SK-N-SH treated with all-trans-retinoic acid at 6 μM for 48 hours (cell line): ENCODE data around the gene HPCAL1.

Experiments
- ATAC-seq: fragments of 200-7000 bp; cut with Tn5 transposase; 3 replicates; pipeline ENCODE4 v1.9.1; 2020; ENCODE audit warnings: mild to moderate bottlenecking, moderate library complexity
- CSDC2 ChIP-seq: fragments of 250-450 bp; sonication (Bioruptor Pico); IDR thresholded peaks from 2 replicates; pipeline ENCODE4 v1.5.0; 2020; ENCODE audit warnings: mild to moderate bottlenecking, moderate library complexity
- CSRNP3 ChIP-seq: fragments of 250-450 bp; sonication (Bioruptor Pico); IDR thresholded peaks from 2 replicates; pipeline ENCODE4 v1.5.1; 2021; ENCODE audit warnings: mild to moderate bottlenecking, moderate library complexity
- ESRRG ChIP-seq: fragments of 250-450 bp; sonication (Bioruptor Pico); IDR thresholded peaks from 2 replicates; pipeline ENCODE4 v1.6.1; 2021; ENCODE audit warnings: mild to moderate bottlenecking
- GLIS3 ChIP-seq: fragments of 250-450 bp; sonication (Bioruptor Pico); IDR thresholded peaks from 2 replicates; pipeline ENCODE4 v1.5.0; 2020; ENCODE audit warnings: mild to moderate bottlenecking, moderate library complexity
- OSR1 ChIP-seq: fragments of 250-450 bp; sonication (Bioruptor Pico); IDR thresholded peaks from 2 replicates; pipeline ENCODE4 v1.8.0; 2022; ENCODE audit warnings: moderate library complexity, mild to moderate bottlenecking, inconsistent platforms
- POU6F1 ChIP-seq: fragments of 250-450 bp; sonication (Bioruptor Pico); IDR thresholded peaks from 2 replicates; pipeline ENCODE4 v1.8.0; 2021; ENCODE audit warnings: low read depth, mild to moderate bottlenecking, moderate library complexity, borderline replicate concordance
- PPARA ChIP-seq: fragments of 250-450 bp; sonication (Bioruptor Pico); IDR thresholded peaks from 2 replicates; pipeline ENCODE4 v1.5.0; 2020; ENCODE audit warnings: mild to moderate bottlenecking, borderline replicate concordance
- RARB ChIP-seq: fragments of 250-450 bp; sonication (Bioruptor Pico); IDR thresholded peaks from 2 replicates; pipeline ENCODE4 v1.8.0; 2021; ENCODE audit warnings: mild to moderate bottlenecking, moderate library complexity
- SNAI2 ChIP-seq: fragments of 250-450 bp; sonication (Bioruptor Pico); IDR thresholded peaks from 2 replicates; pipeline ENCODE4 v1.5.0; 2020; ENCODE audit warnings: mild to moderate bottlenecking, moderate library complexity
- TCF4 ChIP-seq: fragments of 250-450 bp; sonication (Bioruptor Pico); IDR thresholded peaks from 2 replicates; pipeline ENCODE4 v1.8.0; 2021; ENCODE audit warnings: mild to moderate bottlenecking, moderate library complexity, borderline replicate concordance
- TOX ChIP-seq: fragments of 250-450 bp; sonication (Bioruptor Pico); IDR thresholded peaks from 2 replicates; pipeline ENCODE4 v1.8.0; 2021; ENCODE audit warnings: mild to moderate bottlenecking, moderate library complexity, borderline replicate concordance
- ZFP3 ChIP-seq: fragments of 250-450 bp; sonication (Bioruptor Pico); IDR thresholded peaks from 2 replicates; pipeline ENCODE4 v1.5.0; 2020; ENCODE audit warnings: mild to moderate bottlenecking, moderate library complexity
- ZFP30 ChIP-seq: fragments of 450-650 bp; formaldehyde crosslinking; IDR thresholded peaks from 2 replicates; pipeline ENCODE4 v1.5.0; 2022; ENCODE audit warnings: mild to moderate bottlenecking, moderate library complexity
- ZNF565 ChIP-seq: fragments of 450-650 bp; formaldehyde crosslinking; conservative IDR thresholded peaks from 2 replicates; pipeline ENCODE4 v1.5.0; 2020; ENCODE audit warnings: low read depth, mild to moderate bottlenecking, moderate library complexity
- ZNF70 ChIP-seq: fragments of 450-650 bp; formaldehyde crosslinking; IDR thresholded peaks from 2 replicates; pipeline ENCODE4 v1.5.0; 2020; ENCODE audit warnings: mild to moderate bottlenecking, moderate library complexity
- ZNF8 ChIP-seq: fragments of 450-650 bp; formaldehyde crosslinking; IDR thresholded peaks from 2 replicates; pipeline ENCODE4 v1.5.0; 2020; ENCODE audit warnings: mild to moderate bottlenecking, moderate library complexity
- TF ChIP-seq, protein P1 (sequence below): fragments of 250-450 bp; sonication (Bioruptor Pico); IDR thresholded peaks from 2 replicates; pipeline ENCODE4 v1.5.1; 2020; ENCODE audit warnings: low read depth, mild to moderate bottlenecking, moderate library complexity
- TF ChIP-seq, protein P2 (sequence below): fragments of 250-450 bp; sonication (Bioruptor Pico); IDR thresholded peaks from 2 replicates; pipeline ENCODE4 v1.5.0; 2020; ENCODE audit warnings: mild to moderate bottlenecking, moderate library complexity

Gene HPCAL1

DNA sequence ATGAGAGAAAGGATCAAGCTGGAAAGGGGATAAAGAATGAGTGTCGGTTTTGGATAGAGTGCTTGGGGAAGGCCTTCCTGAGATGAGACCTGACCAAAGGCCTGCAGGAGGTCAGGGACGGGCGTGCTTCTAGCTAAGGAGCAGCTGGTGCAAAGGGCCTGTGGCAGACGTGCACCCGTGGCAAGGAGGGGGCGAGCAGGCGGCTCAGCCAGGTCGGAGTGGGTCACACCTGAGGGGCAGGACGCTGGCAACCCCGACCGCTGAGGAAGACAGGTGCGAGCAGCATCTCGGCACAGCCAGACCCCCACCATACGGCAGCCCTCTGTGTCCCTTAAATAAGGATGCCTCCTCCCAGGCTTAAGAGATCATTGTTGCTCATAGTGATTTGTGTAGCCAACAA lies 97.3 kb downstream of the HPCAL1 start:
- no peak for TF ChIP-seq ESRRG
- TF ChIP-seq ZFP3 (CRISPR knock-in tag), result no peak
- TF ChIP-seq CSRNP3, result no peak
- TF ChIP-seq, protein P1, sequence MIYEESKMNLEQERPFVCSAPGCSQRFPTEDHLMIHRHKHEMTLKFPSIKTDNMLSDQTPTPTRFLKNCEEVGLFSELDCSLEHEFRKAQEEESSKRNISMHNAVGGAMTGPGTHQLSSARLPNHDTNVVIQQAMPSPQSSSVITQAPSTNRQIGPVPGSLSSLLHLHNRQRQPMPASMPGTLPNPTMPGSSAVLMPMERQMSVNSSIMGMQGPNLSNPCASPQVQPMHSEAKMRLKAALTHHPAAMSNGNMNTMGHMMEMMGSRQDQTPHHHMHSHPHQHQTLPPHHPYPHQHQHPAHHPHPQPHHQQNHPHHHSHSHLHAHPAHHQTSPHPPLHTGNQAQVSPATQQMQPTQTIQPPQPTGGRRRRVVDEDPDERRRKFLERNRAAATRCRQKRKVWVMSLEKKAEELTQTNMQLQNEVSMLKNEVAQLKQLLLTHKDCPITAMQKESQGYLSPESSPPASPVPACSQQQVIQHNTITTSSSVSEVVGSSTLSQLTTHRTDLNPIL (CRISPR knock-in tag), result no peak
- no peak for TF ChIP-seq SNAI2 (CRISPR knock-in tag)
- no peak for TF ChIP-seq RARB (CRISPR knock-in tag)
- TF ChIP-seq OSR1 (CRISPR knock-in tag), result no peak
- TF ChIP-seq GLIS3 (CRISPR knock-in tag), result no peak
- no peak for TF ChIP-seq TOX (CRISPR knock-in tag)
- TF ChIP-seq PPARA (CRISPR knock-in tag), result no peak
- TF ChIP-seq ZFP30, result no peak
- TF ChIP-seq TCF4 (CRISPR knock-in tag), result no peak
- TF ChIP-seq CSDC2, result no peak
- no peak for TF ChIP-seq POU6F1 (CRISPR knock-in tag)
- no peak for TF ChIP-seq ZNF70 (CRISPR knock-in tag)
- TF ChIP-seq, protein P2, sequence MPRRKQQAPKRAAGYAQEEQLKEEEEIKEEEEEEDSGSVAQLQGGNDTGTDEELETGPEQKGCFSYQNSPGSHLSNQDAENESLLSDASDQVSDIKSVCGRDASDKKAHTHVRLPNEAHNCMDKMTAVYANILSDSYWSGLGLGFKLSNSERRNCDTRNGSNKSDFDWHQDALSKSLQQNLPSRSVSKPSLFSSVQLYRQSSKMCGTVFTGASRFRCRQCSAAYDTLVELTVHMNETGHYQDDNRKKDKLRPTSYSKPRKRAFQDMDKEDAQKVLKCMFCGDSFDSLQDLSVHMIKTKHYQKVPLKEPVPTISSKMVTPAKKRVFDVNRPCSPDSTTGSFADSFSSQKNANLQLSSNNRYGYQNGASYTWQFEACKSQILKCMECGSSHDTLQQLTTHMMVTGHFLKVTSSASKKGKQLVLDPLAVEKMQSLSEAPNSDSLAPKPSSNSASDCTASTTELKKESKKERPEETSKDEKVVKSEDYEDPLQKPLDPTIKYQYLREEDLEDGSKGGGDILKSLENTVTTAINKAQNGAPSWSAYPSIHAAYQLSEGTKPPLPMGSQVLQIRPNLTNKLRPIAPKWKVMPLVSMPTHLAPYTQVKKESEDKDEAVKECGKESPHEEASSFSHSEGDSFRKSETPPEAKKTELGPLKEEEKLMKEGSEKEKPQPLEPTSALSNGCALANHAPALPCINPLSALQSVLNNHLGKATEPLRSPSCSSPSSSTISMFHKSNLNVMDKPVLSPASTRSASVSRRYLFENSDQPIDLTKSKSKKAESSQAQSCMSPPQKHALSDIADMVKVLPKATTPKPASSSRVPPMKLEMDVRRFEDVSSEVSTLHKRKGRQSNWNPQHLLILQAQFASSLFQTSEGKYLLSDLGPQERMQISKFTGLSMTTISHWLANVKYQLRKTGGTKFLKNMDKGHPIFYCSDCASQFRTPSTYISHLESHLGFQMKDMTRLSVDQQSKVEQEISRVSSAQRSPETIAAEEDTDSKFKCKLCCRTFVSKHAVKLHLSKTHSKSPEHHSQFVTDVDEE (CRISPR knock-in tag), result no peak
- no peak for TF ChIP-seq ZNF8
- TF ChIP-seq ZNF565 (CRISPR knock-in tag), result no peak
- TF ChIP-seq, all 23 proteins: peak for 0
- no peak for ATAC-seq

DNA sequence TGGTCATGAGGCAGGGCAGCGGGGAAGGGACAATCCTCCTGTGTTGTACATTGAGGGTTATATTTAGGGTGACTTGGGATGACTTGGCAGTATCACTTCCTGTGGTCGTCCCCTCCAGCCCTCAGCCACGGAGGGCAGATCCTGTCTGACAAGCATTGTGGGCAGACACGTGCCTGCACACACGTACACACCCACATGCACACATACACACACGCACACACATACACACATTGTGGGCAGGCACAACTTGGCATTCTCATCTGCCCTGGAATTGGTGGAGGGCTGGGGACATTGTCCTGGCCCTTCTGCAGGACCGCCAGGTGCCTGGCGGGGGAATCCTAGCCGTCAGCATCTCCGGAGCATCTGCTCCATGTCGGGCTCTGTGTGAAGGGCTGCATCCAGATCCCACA lies 97.9 kb downstream of the HPCAL1 start:
- no peak for ATAC-seq
- no peak for TF ChIP-seq CSDC2
- TF ChIP-seq, all 23 proteins: peak for 0

DNA sequence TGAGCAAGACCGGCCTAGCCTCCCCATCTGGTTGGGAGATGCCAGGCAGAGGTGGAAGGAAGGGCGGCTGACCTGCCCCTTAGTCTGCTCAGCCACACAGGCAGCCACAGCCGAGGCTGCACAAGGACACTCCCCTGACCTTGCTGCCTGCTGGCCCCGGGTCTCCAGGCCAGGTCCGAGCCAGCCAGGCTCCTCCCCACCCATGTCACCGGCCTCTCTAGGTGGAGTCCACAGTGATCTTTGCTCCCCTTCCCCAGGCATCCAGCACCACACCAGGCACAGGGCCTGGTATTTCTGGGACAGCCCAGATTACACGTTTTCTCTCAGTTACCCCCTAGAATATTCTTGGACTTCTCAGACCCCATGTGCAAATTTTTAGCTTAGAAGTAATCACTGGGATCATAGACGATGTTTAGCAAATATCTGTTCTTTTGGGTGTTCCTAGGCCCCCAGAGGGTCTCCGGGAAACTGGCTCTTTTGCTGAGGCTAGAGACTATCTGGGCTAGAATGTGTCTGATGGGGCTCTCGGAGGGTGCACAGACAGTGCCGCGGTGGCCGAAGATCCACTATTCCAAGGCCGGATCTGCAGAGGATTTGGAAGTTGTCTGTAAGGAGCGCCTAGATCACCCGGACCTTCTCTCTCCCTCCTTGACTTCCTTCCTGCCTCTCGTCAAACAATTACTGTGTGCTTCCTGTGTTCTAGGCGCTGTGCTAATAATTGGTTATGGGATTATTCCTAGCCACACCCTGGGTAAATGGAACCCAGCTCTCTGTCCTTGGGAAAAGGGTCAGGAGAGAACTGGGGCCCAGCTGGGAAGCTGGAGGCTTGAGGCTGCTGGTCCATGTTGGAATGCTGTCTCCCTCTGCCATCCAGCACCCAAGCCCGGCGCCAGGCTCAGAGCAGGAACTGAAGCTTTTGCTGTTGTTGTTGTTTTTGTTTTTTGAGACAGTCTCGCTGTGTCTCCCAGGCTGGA lies 98.6 kb downstream of the HPCAL1 start:
- no peak for TF ChIP-seq GLIS3 (CRISPR knock-in tag)
- TF ChIP-seq, protein P2 (CRISPR knock-in tag), result no peak
- no peak for TF ChIP-seq ZNF70 (CRISPR knock-in tag)
- TF ChIP-seq ZNF565 (CRISPR knock-in tag), result no peak
- TF ChIP-seq TCF4 (CRISPR knock-in tag), result no peak
- TF ChIP-seq POU6F1 (CRISPR knock-in tag), result no peak
- ATAC-seq, result no peak
